ENCODE results near the gene PTBP1. TPM values are rescaled to one million over a fixed set of nuclear protein-coding genes. Genes with fewer than 3 reads are reported as not detected.

The PTBP1 gene
- total and polyA plus RNA-seq, 2 of the 13 experiments (the other 11 are each of a cell fraction or from before 2014, with no cell fraction given), result 195 to 288 TPM

DNA sequence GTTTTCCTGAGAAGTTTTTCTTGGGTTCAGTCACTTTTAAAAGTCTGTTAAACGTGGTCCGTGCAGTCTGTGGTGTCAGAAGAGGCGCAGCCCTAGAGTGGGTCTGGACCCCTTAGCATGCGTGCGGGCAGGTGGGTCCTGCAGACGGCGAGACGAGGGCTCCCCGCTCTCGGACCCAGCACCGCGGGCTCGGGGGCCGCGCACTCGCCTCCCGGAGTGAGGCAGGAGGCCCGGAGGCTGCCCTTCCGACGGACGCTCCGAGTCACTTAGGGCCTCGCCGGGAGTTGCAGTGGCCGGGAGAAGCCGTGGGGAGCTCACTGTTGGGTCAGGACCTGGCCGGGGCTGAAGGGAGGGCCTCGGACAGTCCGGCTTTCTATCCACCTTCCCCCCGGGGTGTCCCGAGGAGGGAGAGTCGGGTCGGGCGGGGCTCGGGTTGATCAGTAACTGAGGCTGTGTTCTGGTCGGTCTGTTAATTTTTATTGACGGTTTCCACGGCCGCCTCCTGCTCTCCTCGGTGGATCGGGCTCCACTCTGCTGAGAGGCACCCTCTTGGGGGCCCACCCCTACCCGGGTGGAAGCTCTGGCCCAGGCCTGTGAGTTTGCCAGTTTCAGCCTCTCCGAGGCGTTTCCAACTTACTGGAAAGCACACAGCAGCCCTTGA is 1.3 kb downstream of the PTBP1 start (continued):
- TF ChIP-seq MED13 (CRISPR knock-in tag; IDR thresholded peaks at IDR 0.05) (0 out of 2 replicates have a peak, but pooled peaks have one; percentile 35), ZNF768 (CRISPR knock-in tag; IDR thresholded peaks at IDR 0.05) (0 out of 2 replicates have a peak, but pooled peaks have one; percentile 7), E2F1 (CRISPR knock-in tag; IDR thresholded peaks at IDR 0.05) (peak; percentile 44; the same call in 1 of the 2 replicates), ZFP90 (CRISPR knock-in tag; IDR thresholded peaks at IDR 0.05; ENCODE audit: borderline replicate concordance) (0 out of 2 replicates have a peak, but pooled peaks have one; percentile 17), HNRNPL (IDR thresholded peaks at IDR 0.05; ENCODE audit: low read depth, low read length) (0 out of 2 replicates have a peak, but pooled peaks have one; percentile 42), RBM39 (IDR thresholded peaks at IDR 0.05; ENCODE audit: low read depth, low read length, poor library complexity, severe bottlenecking) (peak; percentile 69), AGO2 (optimal IDR thresholded peaks at IDR 0.05; ENCODE audit: low read depth, low read length) (peak; percentile 97), BRD4 (CRISPR knock-in tag; IDR thresholded peaks at IDR 0.05) (0 out of 2 replicates have a peak, but pooled peaks have one; percentile 46)
- TF ChIP-seq, protein P1, sequence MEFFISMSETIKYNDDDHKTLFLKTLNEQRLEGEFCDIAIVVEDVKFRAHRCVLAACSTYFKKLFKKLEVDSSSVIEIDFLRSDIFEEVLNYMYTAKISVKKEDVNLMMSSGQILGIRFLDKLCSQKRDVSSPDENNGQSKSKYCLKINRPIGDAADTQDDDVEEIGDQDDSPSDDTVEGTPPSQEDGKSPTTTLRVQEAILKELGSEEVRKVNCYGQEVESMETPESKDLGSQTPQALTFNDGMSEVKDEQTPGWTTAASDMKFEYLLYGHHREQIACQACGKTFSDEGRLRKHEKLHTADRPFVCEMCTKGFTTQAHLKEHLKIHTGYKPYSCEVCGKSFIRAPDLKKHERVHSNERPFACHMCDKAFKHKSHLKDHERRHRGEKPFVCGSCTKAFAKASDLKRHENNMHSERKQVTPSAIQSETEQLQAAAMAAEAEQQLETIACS (CRISPR knock-in tag; IDR thresholded peaks at IDR 0.05), result peak; percentile 78; the same call in 1 of the 2 replicates
- TF ChIP-seq, protein P2, sequence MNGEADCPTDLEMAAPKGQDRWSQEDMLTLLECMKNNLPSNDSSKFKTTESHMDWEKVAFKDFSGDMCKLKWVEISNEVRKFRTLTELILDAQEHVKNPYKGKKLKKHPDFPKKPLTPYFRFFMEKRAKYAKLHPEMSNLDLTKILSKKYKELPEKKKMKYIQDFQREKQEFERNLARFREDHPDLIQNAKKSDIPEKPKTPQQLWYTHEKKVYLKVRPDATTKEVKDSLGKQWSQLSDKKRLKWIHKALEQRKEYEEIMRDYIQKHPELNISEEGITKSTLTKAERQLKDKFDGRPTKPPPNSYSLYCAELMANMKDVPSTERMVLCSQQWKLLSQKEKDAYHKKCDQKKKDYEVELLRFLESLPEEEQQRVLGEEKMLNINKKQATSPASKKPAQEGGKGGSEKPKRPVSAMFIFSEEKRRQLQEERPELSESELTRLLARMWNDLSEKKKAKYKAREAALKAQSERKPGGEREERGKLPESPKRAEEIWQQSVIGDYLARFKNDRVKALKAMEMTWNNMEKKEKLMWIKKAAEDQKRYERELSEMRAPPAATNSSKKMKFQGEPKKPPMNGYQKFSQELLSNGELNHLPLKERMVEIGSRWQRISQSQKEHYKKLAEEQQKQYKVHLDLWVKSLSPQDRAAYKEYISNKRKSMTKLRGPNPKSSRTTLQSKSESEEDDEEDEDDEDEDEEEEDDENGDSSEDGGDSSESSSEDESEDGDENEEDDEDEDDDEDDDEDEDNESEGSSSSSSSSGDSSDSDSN (CRISPR knock-in tag; IDR thresholded peaks at IDR 0.05), result peak; percentile 59
